HEK293 (cell line): ENCODE measurements around the gene ZNF618.

ENCODE experiments used
- CTCF ChIA-PET: fragments of 350-600 bp; formaldehyde crosslinking; extraction: SDS; loops from one replicate; lab custom pipeline; 2021; ENCODE audit warnings: antibody characterized with exemption; lab: Yijun Ruan, JAX
- POLR2A ChIA-PET: fragments of 300-600 bp; formaldehyde crosslinking; extraction: SDS; loops from one replicate; lab custom pipeline; 2020; ENCODE audit warnings: antibody characterized with exemption, inconsistent platforms; lab: Yijun Ruan, JAX
- H3K27ac ChIP-seq: fragments of 200-500 bp; sonication (Bioruptor generic); 2 replicates; pipeline ENCODE4 v1.5.1; 2014; ENCODE audit warnings: low read depth, low read length, control low read depth, inconsistent platforms; ENCODE audit errors: extremely low read depth
- H3K36me3 ChIP-seq, 2 experiments: fragments of 200-500 bp in 1 of 2; sonication (Bioruptor generic) in 1 of 2; 1 replicate in 1 of 2; 2 replicates in 1 of 2; pipeline ENCODE4 v1.5.1; 2014 to 2017; ENCODE audit warnings: inconsistent platforms in 2 of 2, low read length in 2 of 2; ENCODE audit not compliant: control insufficient read depth in 2 of 2, insufficient read depth in 1 of 2
- H3K4me1 ChIP-seq: fragments of 200-500 bp; sonication (Bioruptor generic); 2 replicates; pipeline ENCODE4 v1.5.1; 2014; ENCODE audit warnings: mild to moderate bottlenecking, low read length, inconsistent platforms; ENCODE audit not compliant: control insufficient read depth, insufficient read depth
- H3K4me3 ChIP-seq: 2 replicates; pipeline ENCODE4 v1.5.1; 2011; ENCODE audit warnings: low read depth, mild to moderate bottlenecking, control low read depth, low read length, moderate library complexity
- H3K9me3 ChIP-seq: fragments of 200-500 bp; sonication (Bioruptor generic); 2 replicates; pipeline ENCODE4 v1.5.1; 2014; ENCODE audit warnings: low read depth, low read length, inconsistent platforms; ENCODE audit not compliant: control insufficient read depth, insufficient read depth
- IKZF3 ChIP-seq: fragments of 450-650 bp; IDR thresholded peaks from 2 replicates; pipeline ENCODE4 v1.5.0; 2018; ENCODE audit warnings: missing biosample characterization, mild to moderate bottlenecking, missing genetic modification characterization, moderate library complexity
- YY2 ChIP-seq: fragments of 450-650 bp; formaldehyde crosslinking; IDR thresholded peaks from 2 replicates; pipeline ENCODE4 v1.5.1; 2016; ENCODE audit warnings: missing biosample characterization, missing genetic modification characterization
- ZFP41 ChIP-seq: fragments of 450-650 bp; formaldehyde crosslinking; IDR thresholded peaks from 2 replicates; pipeline ENCODE4 v1.5.1; 2016; ENCODE audit warnings: missing biosample characterization, missing genetic modification characterization, borderline replicate concordance
- ZNF175 ChIP-seq: fragments of 450-650 bp; formaldehyde crosslinking; IDR thresholded peaks from 2 replicates; pipeline ENCODE4 v1.5.1; 2016; ENCODE audit warnings: missing biosample characterization, missing genetic modification characterization
- ZNF211 ChIP-seq: fragments of 450-650 bp; formaldehyde crosslinking; IDR thresholded peaks from 2 replicates; pipeline ENCODE4 v1.5.1; 2016; ENCODE audit warnings: low read depth, missing biosample characterization, missing genetic modification characterization
- ZNF292 ChIP-seq: fragments of 450-650 bp; formaldehyde crosslinking; IDR thresholded peaks from 2 replicates; pipeline ENCODE4 v1.5.1; 2016; ENCODE audit warnings: low read depth, missing biosample characterization, missing genetic modification characterization, borderline replicate concordance
- ZNF404 ChIP-seq: fragments of 450-650 bp; formaldehyde crosslinking; IDR thresholded peaks from 2 replicates; pipeline ENCODE4 v1.5.1; 2017; ENCODE audit warnings: missing biosample characterization, missing genetic modification characterization
- ZNF473 ChIP-seq: fragments of 450-650 bp; formaldehyde crosslinking; IDR thresholded peaks from 2 replicates; pipeline ENCODE4 v1.5.1; 2017; ENCODE audit warnings: missing biosample characterization, missing genetic modification characterization
- ZNF558 ChIP-seq: fragments of 450-650 bp; formaldehyde crosslinking; IDR thresholded peaks from 2 replicates; pipeline ENCODE4 v1.5.1; 2016; ENCODE audit warnings: missing biosample characterization, missing genetic modification characterization
- ZNF585B ChIP-seq: fragments of 450-650 bp; formaldehyde crosslinking; IDR thresholded peaks from 2 replicates; pipeline ENCODE4 v1.5.1; 2016; ENCODE audit warnings: missing biosample characterization, missing genetic modification characterization
- ZNF610 ChIP-seq: fragments of 450-650 bp; formaldehyde crosslinking; IDR thresholded peaks from 2 replicates; pipeline ENCODE4 v1.5.1; 2016; ENCODE audit warnings: missing biosample characterization, missing genetic modification characterization, borderline replicate concordance
- ZNF664 ChIP-seq: fragments of 450-650 bp; formaldehyde crosslinking; IDR thresholded peaks from 2 replicates; pipeline ENCODE4 v1.5.1; 2016; ENCODE audit warnings: missing biosample characterization, missing genetic modification characterization
- ZSCAN16 ChIP-seq: fragments of 450-650 bp; formaldehyde crosslinking; IDR thresholded peaks from 2 replicates; pipeline ENCODE4 v1.5.1; 2016; ENCODE audit warnings: missing biosample characterization, missing genetic modification characterization
- TF ChIP-seq, protein P1 (sequence below): fragments of 450-650 bp; formaldehyde crosslinking; IDR thresholded peaks from 2 replicates; pipeline ENCODE4 v1.5.1; 2016; ENCODE audit warnings: missing biosample characterization, missing genetic modification characterization
- TF ChIP-seq, protein P2 (sequence below): fragments of 450-650 bp; formaldehyde crosslinking; IDR thresholded peaks from 2 replicates; pipeline ENCODE4 v1.5.1; 2017; ENCODE audit warnings: missing biosample characterization, missing genetic modification characterization
- TF ChIP-seq, protein P3 (sequence below): fragments of 450-650 bp; formaldehyde crosslinking; conservative IDR thresholded peaks from 2 replicates; pipeline ENCODE4 v1.5.1; 2016; ENCODE audit warnings: low read depth, missing biosample characterization, missing genetic modification characterization

The ZNF618 gene

GRCh38 chr9:114061292-114061691 lies 185.2 kb downstream of the ZNF618 start:
- no peak overlapping the region for H3K27ac ChIP-seq
- CTCF ChIA-PET: interaction anchor here (0.5 to 1.7 kb wide), 2 partner anchors 21 to 164 kb away, joined by 3 to 5 read pairs; no protein-coding TSS in a partner anchor
- no peaks in the 10 kb centered on the region for H3K4me1 ChIP-seq
- no peaks in the 10 kb centered on the region for H3K36me3 ChIP-seq
- TF ChIP-seq ZNF404 (no peak), ZSCAN16 (no peak), ZNF211 (tag by site-specific recombination) (no peak), ZNF585B (tag by site-specific recombination) (no peak), ZFP41 (no peak), ZNF175 (no peak), ZNF558 (no peak), ZNF664 (tag by site-specific recombination) (no peak)
- TF ChIP-seq, protein P1, sequence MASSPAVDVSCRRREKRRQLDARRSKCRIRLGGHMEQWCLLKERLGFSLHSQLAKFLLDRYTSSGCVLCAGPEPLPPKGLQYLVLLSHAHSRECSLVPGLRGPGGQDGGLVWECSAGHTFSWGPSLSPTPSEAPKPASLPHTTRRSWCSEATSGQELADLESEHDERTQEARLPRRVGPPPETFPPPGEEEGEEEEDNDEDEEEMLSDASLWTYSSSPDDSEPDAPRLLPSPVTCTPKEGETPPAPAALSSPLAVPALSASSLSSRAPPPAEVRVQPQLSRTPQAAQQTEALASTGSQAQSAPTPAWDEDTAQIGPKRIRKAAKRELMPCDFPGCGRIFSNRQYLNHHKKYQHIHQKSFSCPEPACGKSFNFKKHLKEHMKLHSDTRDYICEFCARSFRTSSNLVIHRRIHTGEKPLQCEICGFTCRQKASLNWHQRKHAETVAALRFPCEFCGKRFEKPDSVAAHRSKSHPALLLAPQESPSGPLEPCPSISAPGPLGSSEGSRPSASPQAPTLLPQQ (tag by site-specific recombination): no peak
- TF ChIP-seq, protein P2, sequence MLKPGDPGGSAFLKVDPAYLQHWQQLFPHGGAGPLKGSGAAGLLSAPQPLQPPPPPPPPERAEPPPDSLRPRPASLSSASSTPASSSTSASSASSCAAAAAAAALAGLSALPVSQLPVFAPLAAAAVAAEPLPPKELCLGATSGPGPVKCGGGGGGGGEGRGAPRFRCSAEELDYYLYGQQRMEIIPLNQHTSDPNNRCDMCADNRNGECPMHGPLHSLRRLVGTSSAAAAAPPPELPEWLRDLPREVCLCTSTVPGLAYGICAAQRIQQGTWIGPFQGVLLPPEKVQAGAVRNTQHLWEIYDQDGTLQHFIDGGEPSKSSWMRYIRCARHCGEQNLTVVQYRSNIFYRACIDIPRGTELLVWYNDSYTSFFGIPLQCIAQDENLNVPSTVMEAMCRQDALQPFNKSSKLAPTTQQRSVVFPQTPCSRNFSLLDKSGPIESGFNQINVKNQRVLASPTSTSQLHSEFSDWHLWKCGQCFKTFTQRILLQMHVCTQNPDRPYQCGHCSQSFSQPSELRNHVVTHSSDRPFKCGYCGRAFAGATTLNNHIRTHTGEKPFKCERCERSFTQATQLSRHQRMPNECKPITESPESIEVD (tag by site-specific recombination): no peak
- H3K4me3 ChIP-seq: no peak overlapping the region
- H3K9me3 ChIP-seq: no peaks in the 10 kb centered on the region
- POLR2A ChIA-PET: no interaction called here

GRCh38 chr9:114061830-114062474 lies 185.8 kb downstream of the ZNF618 start:
- ChIA-PET CTCF (interaction anchor here (1.7 kb wide), 1 partner anchor 21 kb away, joined by 5 read pairs; no protein-coding TSS in a partner anchor), POLR2A (no interaction called here)
- TF ChIP-seq, protein P3, sequence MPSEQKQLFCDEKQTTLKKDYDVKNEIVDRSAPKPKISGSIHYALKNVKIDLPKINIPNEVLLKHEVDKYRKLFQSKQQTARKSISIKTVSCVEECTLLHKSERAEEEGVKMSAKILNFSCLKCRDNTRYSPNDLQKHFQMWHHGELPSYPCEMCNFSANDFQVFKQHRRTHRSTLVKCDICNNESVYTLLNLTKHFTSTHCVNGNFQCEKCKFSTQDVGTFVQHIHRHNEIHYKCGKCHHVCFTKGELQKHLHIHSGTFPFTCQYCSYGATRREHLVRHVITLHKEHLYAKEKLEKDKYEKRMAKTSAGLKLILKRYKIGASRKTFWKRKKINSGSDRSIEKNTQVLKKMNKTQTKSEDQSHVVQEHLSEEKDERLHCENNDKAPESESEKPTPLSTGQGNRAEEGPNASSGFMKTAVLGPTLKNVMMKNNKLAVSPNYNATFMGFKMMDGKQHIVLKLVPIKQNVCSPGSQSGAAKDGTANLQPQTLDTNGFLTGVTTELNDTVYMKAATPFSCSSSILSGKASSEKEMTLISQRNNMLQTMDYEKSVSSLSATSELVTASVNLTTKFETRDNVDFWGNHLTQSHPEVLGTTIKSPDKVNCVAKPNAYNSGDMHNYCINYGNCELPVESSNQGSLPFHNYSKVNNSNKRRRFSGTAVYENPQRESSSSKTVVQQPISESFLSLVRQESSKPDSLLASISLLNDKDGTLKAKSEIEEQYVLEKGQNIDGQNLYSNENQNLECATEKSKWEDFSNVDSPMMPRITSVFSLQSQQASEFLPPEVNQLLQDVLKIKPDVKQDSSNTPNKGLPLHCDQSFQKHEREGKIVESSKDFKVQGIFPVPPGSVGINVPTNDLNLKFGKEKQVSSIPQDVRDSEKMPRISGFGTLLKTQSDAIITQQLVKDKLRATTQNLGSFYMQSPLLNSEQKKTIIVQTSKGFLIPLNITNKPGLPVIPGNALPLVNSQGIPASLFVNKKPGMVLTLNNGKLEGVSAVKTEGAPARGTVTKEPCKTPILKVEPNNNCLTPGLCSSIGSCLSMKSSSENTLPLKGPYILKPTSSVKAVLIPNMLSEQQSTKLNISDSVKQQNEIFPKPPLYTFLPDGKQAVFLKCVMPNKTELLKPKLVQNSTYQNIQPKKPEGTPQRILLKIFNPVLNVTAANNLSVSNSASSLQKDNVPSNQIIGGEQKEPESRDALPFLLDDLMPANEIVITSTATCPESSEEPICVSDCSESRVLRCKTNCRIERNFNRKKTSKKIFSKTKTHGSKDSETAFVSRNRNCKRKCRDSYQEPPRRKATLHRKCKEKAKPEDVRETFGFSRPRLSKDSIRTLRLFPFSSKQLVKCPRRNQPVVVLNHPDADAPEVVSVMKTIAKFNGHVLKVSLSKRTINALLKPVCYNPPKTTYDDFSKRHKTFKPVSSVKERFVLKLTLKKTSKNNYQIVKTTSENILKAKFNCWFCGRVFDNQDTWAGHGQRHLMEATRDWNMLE (tag by site-specific recombination): no peak
- TF ChIP-seq ZNF292 (tag by site-specific recombination) (no peak), YY2 (tag by site-specific recombination) (no peak), IKZF3 (tag by site-specific recombination) (no peak), ZNF610 (tag by site-specific recombination) (no peak), ZNF473 (tag by site-specific recombination) (no peak)
- Histone ChIP-seq H3K27ac (no peak overlapping the region), H3K4me1 (no peaks in the 10 kb centered on the region), H3K4me3 (no peak overlapping the region), H3K36me3 (no peaks in the 10 kb centered on the region), H3K9me3 (no peaks in the 10 kb centered on the region)
